CD4-positive, alpha-beta T cell (primary cell): ENCODE results near the gene MFAP1. TPM values are rescaled to one million over a fixed set of nuclear protein-coding genes. Genes with fewer than 3 reads are reported as not detected.

Experiments
- ATAC-seq: fragments of 200-7000 bp; cut with Tn5 transposase; one replicate; pipeline ENCODE4 v1.10.0; 2022; ENCODE audit warnings: mild to moderate bottlenecking; ENCODE audit not compliant: poor library complexity
- CTCF ChIA-PET: fragments of 350-600 bp; sonication (Branson Sonifier 250); formaldehyde crosslinking; loops from one replicate; lab custom pipeline; 2021; ENCODE audit warnings: antibody characterized with exemption, inconsistent platforms; lab: Charles Lee
- POLR2A ChIA-PET: fragments of 350-600 bp; sonication (Branson Sonifier 250); formaldehyde crosslinking; loops from one replicate; lab custom pipeline; 2021; ENCODE audit warnings: antibody characterized with exemption, inconsistent platforms; lab: Charles Lee
- DNase-seq, 14 experiments: peaks; one replicate each; pipeline ENCODE4 v3.0.0-alpha.2; 2013 to 2020; ENCODE audit warnings: mixed read lengths in 2 of 14
- H3K27ac ChIP-seq, 2 donors: one replicate each; pipeline versions ENCODE4 v1.5.1 to v1.7.0; 2013; ENCODE audit warnings: low read length in 2 of 2, low read depth in 1 of 2, mild to moderate bottlenecking in 1 of 2
- H3K27me3 ChIP-seq, 2 experiments: 1 replicate in 1 of 2; 2 replicates in 1 of 2; pipeline versions ENCODE4 v1.6.1 to v1.7.0; 2013; ENCODE audit warnings: low read length in 2 of 2, control low read depth in 1 of 2, mild to moderate bottlenecking in 1 of 2, moderate library complexity in 1 of 2; ENCODE audit not compliant: insufficient read depth in 2 of 2, control insufficient read depth in 1 of 2
- H3K36me3 ChIP-seq: one replicate; pipeline ENCODE4 v1.6.1; 2013; ENCODE audit warnings: low read length, control low read depth; ENCODE audit not compliant: insufficient read depth
- H3K4me1 ChIP-seq: one replicate; pipeline ENCODE4 v1.6.1; 2013; ENCODE audit warnings: low read length, control low read depth; ENCODE audit not compliant: insufficient read depth
- H3K4me3 ChIP-seq: one replicate; pipeline ENCODE4 v1.5.1; 2013; ENCODE audit warnings: mild to moderate bottlenecking, low read length, moderate library complexity
- H3K9me3 ChIP-seq, 2 experiments: 1 replicate in 1 of 2; 2 replicates in 1 of 2; pipeline versions ENCODE4 v1.6.1 to v1.7.0; 2013; ENCODE audit warnings: low read length in 2 of 2, mild to moderate bottlenecking in 2 of 2, control low read depth in 1 of 2, moderate library complexity in 1 of 2; ENCODE audit not compliant: control insufficient read depth in 1 of 2, insufficient read depth in 1 of 2
- H3K27ac Mint-ChIP-seq: one replicate; pipeline ENCODE4 v1.8.0; 2020; ENCODE audit warnings: mixed read lengths
- H3K27me3 Mint-ChIP-seq: one replicate; pipeline ENCODE4 v1.8.0; 2021; ENCODE audit warnings: mixed read lengths
- H3K36me3 Mint-ChIP-seq: one replicate; pipeline ENCODE4 v1.8.0; 2021; ENCODE audit warnings: low read depth, mixed read lengths
- H3K4me1 Mint-ChIP-seq: one replicate; pipeline ENCODE4 v1.8.0; 2021; ENCODE audit warnings: low read depth, mixed read lengths
- H3K4me3 Mint-ChIP-seq: one replicate; pipeline ENCODE4 v1.8.0; 2020; ENCODE audit warnings: mild to moderate bottlenecking, mixed read lengths
- H3K9me3 Mint-ChIP-seq: one replicate; pipeline ENCODE4 v1.8.0; 2020; ENCODE audit warnings: mixed read lengths
- intact Hi-C, 2 experiments: fragments of 100-400 bp; cut with DNase I in 1 of 2; cut with micrococcal nuclease in 1 of 2; formaldehyde crosslinking; loops; one replicate each; pipeline versions ENCODE4 v1.15.1 to v1.9.0; 2023 to 2025; cut with DNase I, micrococcal nuclease
- total RNA-seq, 174 experiments: library from RNA in 2 of 174; stranded (reverse) in 2 of 174; gene quantifications; one replicate each; pipeline ENCODE4 v1.2.3 and lab custom pipeline; 2021 to 2026
- TF ChIP-seq, protein P1 (sequence below): fragments of 200-600 bp; IDR thresholded peaks from one replicate; pipeline ENCODE4 v1.8.0; 2022; ENCODE audit warnings: antibody characterized with exemption, mild to moderate bottlenecking

MFAP1 gene
- total RNA-seq, 2 experiments from 2014 or later = 9.4 to 10.6 TPM

DNA sequence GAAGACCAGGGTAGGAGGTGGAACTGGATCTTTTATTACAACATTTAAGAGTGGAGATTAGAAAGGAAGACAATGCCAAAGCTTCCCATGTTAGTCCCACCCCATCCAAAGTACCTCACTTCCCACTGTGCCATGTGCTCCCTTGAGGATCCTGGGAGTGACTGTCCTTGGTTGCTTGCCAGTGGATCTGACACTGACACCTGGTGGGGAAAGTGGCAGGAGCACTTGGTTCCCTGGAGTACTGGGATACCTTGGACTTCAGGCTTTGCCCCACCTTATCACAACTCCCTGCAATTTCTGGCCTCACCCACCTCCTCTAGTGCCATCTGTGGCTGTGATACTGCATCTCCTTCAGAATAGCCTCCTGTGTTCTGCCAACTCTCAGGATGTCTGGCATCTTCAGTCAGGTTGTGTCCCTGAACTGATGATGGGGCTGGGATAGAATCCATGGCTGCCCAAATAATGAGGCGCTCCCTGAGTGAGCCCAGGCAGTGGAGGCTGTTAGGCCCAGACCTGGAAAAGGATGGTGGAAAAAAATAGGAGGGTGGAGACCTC lies 49.0 kb downstream of the MFAP1 start:
- no peaks in the 10 kb centered on the region for H3K9me3 ChIP-seq
- H3K9me3 Mint-ChIP-seq = no peaks in the 10 kb centered on the region
- peak overlapping the region in 1 of 2 donors; percentile 54 for H3K27ac ChIP-seq
- peak overlapping the region; percentile 94 for H3K4me3 Mint-ChIP-seq
- ATAC-seq = no peak
- intact Hi-C loops = loop anchor here in 1 of 2 experiments (2.0 kb wide), 1 partner anchor 25 kb away; no protein-coding TSS in a partner anchor
- H3K4me3 ChIP-seq = no peak overlapping the region
- H3K27me3 Mint-ChIP-seq = no peaks in the 10 kb centered on the region
- POLR2A ChIA-PET = interaction anchor here (1.5 to 4.4 kb wide), 4 partner anchors 13 to 22 kb away, joined by 5 to 55 read pairs (median 27); partner anchors contain the start of genes HYPK, SERF2 and SERINC4
- H3K36me3 Mint-ChIP-seq = peaks cover 42% of the 10 kb centered on the region
- TF ChIP-seq, protein P1, sequence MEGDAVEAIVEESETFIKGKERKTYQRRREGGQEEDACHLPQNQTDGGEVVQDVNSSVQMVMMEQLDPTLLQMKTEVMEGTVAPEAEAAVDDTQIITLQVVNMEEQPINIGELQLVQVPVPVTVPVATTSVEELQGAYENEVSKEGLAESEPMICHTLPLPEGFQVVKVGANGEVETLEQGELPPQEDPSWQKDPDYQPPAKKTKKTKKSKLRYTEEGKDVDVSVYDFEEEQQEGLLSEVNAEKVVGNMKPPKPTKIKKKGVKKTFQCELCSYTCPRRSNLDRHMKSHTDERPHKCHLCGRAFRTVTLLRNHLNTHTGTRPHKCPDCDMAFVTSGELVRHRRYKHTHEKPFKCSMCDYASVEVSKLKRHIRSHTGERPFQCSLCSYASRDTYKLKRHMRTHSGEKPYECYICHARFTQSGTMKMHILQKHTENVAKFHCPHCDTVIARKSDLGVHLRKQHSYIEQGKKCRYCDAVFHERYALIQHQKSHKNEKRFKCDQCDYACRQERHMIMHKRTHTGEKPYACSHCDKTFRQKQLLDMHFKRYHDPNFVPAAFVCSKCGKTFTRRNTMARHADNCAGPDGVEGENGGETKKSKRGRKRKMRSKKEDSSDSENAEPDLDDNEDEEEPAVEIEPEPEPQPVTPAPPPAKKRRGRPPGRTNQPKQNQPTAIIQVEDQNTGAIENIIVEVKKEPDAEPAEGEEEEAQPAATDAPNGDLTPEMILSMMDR = no peak
- H3K4me1 ChIP-seq = peaks cover 25% of the 10 kb centered on the region
- peaks cover 18% of the 10 kb centered on the region for H3K4me1 Mint-ChIP-seq
- no peaks in the 10 kb centered on the region for H3K27me3 ChIP-seq
- CTCF ChIA-PET = interaction anchor here (3.4 kb wide), 1 partner anchor 15 kb away, joined by 29 read pairs; the partner anchor contains the start of gene SERF2
- H3K27ac Mint-ChIP-seq = peak overlapping the region; percentile 69
- H3K36me3 ChIP-seq = peaks cover 26% of the 10 kb centered on the region
- peak in 1 of 14 experiments; percentile 16 for DNase-seq

DNA sequence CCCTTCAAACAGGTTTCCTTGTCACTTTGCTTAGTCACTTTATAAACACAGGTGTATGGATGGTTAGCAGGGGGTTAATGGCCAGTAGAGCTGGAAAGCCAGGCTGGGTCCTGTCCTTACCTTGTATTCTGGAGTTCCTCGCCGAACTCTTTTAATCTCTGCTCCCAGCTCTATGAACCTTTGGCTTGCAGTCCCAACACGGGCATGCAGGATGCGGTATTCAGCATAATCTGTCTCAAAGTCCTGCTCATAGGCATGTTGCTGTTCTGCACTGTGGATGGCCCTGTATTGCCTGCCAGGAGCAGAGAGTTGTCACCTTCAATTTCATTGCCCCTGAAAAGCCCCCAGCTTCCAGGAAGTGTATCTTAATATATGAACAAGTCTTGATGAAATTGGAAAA lies 50.4 kb downstream of the MFAP1 start:
- H3K36me3 ChIP-seq = peaks cover 40% of the 10 kb centered on the region
- peaks cover 25% of the 10 kb centered on the region for H3K4me1 ChIP-seq
- H3K4me3 ChIP-seq = no peak overlapping the region
- H3K27ac Mint-ChIP-seq = peak overlapping the region; percentile 69
- H3K4me3 Mint-ChIP-seq = peak overlapping the region; percentile 13
- intact Hi-C loops = loop anchor here in 1 of 2 experiments (2.0 kb wide), 1 partner anchor 23 kb away; no protein-coding TSS in a partner anchor
- H3K36me3 Mint-ChIP-seq = peaks cover 56% of the 10 kb centered on the region
- H3K27me3 ChIP-seq = no peaks in the 10 kb centered on the region
- H3K9me3 Mint-ChIP-seq = no peaks in the 10 kb centered on the region
- ChIA-PET POLR2A (no interaction called here), CTCF (no interaction called here)
- H3K27ac ChIP-seq = no peak overlapping the region
- ATAC-seq (no peak), DNase-seq (no peak)
- TF ChIP-seq, protein P1 = no peak
- no peaks in the 10 kb centered on the region for H3K27me3 Mint-ChIP-seq
- H3K4me1 Mint-ChIP-seq = peaks cover 21% of the 10 kb centered on the region
- H3K9me3 ChIP-seq = no peaks in the 10 kb centered on the region

DNA sequence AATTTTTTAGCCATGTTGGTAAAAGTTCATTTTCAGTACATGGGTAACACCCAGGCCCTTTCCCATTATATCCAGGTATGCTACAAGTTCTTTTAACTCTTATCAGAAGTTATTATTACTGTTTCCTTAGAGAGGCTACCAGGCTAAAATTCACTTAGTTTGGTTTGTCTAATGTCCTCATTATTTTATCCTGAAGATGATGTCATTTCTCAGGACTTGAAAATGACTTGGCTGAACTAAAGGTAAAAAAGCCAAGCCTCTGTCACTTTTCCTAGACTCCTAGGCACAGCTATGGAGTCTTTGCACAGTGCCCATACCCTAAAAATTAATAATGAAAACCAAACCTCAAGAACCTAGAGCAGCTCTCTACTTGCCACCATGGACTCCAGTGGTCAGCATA lies 51.9 kb downstream of the MFAP1 start:
- Histone ChIP-seq H3K27ac (no peak overlapping the region), H3K27me3 (no peaks in the 10 kb centered on the region), H3K9me3 (no peaks in the 10 kb centered on the region), H3K36me3 (peaks cover 55% of the 10 kb centered on the region), H3K4me3 (no peak overlapping the region), H3K4me1 (peaks cover 18% of the 10 kb centered on the region)
- TF ChIP-seq, protein P1 = no peak
- no peak for DNase-seq
- CTCF ChIA-PET = interaction anchor here (0.7 kb wide), 1 partner anchor 22 kb away, joined by 3 read pairs; no protein-coding TSS in a partner anchor
- intact Hi-C loops = no loop called here
- Mint-ChIP-seq H3K4me1 (peaks cover 18% of the 10 kb centered on the region), H3K27ac (no peak overlapping the region), H3K4me3 (no peak overlapping the region), H3K27me3 (no peaks in the 10 kb centered on the region), H3K9me3 (no peaks in the 10 kb centered on the region), H3K36me3 (peaks cover 70% of the 10 kb centered on the region)
- no peak for ATAC-seq
- POLR2A ChIA-PET = no interaction called here
